ENCODE measurements around the gene PLXNA4.

PLXNA4 gene

DNA sequence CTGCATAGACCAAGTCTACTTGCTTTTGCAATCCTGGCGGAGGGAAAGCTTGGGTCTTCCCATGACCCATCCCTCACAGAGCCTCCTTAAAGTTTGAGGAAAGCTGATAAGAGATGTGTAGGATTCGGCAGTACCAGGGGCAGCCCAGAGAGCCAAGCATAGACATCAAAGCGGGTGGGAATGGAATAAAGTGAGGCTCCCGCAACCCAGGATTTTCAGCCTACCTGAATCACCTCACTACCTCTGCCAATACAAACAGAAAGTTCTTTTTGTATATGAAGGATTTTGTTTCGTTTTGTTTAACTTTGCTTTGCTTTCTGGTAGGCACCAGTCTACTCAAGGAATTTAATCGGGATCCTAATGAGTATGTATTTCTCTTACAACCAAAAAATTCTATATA, 451.7 kb downstream of the PLXNA4 start:
- no peak for DNase-seq

DNA sequence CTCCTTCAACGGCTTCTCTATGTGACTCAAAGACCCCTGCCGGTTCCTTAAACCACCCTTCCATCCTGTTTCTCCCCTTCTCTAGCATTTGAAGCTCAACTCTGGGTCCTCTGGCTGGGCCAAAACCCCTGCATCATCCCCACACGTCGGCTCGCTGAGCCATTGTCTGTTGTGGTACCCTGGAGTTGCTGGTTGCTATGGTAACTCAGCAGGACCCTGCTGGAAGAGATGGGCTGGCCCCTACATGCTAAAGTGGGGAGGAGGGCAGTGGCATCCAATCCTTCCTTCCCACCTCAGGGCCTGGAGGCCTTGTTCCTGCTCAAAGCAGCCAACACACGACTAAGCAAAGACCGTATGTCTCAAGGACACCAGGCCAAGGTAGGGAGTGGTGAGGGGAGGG, 452.5 kb downstream of the PLXNA4 start:
- no peak for DNase-seq

DNA sequence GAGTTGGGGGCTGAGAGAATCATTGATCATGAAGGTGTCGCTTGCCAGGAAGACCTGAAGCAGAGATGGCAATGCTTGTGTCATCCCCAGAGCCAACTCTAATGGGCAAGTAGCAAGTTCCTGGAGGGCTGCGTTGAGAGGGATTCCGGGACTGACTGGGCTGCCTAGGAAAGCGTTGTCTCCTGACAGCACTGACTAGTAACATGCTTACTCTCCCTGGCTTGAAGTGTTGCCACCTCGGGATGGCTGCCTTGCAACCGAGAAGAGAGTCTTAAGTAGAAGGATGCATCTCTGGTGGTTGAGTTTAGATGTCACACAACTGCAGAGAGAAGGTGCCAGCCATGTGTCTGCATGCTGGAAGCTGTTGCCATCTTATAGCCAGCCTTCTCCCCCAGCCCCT, 453.4 kb downstream of the PLXNA4 start:
- DNase-seq, result no peak

DNA sequence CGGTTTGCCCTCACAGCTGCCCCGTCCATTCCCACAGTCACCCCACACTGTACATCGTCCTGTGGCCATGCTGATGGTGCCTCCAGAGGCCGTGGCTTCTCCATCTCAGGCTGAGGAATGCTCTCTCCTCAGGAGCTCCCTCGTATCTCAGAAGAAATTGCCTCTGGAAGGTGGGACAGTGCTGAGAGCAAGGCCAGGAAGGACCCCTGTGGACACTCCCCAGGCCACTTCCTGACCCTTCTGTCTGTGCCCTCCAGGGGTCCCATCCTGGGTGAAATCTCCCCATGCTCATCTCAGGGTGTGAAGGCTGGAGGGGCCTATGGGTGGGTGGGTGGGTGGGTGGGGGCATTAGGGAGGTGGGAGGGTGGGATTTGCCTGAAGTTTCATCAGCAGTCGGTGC, 454.3 kb downstream of the PLXNA4 start:
- no peak for DNase-seq

DNA sequence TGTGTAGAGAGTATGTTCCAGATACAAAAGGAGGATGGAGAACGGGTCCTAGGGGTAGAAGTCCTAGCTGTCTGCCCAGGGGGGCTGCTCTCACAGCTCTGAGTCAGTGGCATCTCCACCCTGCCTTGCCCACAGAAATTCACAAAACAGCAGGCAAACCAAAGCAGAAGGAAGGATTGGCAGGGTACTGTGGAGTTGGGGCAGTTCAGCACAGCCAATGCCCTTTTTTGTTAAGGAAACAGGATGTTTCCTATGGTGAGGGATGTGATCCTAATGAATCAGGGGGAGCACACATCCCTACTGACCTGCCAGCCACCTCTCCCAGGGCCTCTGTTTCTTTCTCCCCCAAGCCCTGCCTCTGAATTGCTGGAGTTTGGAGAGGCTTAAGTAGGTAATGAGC, 457.6 kb downstream of the PLXNA4 start:
- DNase-seq, result no peak

DNA sequence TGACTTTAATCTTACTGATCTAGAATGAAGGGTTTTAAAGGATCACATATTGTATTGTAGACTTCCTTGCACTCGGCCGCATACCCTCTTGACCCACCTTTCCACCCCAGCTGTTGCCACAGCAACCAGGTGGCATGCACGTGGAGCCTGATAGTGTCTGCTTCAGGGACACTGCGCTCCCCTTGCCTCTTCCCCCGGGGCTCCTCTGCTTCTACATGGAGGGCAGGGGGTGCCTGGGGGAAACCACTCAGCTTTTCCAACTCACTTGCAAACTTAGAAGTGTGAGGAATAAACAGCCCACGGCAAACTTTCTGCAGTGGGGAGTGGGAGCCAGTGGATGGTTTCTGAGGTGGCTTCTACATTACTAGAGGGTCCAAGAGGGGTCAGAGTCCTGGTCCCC, 458.6 kb downstream of the PLXNA4 start:
- DNase-seq, result no peak

DNA sequence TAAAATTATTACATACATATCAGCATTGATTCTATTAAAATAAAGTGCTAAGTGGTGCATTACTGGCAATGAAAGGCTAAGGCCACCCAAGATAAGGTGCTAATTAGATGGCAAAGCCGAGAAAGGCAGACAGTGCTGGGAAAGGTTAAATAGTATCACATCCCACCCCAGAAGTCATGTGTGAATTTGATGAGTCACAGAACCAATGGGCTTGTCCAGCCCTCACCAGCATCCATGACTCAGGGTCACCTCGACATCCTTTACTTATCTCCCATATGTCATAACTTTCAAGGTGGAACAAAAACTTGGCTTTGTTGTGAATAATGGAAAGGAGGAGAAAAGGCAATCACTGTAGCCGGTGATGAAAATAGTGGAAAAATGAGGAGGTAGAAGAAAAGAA, 459.1 kb downstream of the PLXNA4 start:
- DNase-seq, result no peak

DNA sequence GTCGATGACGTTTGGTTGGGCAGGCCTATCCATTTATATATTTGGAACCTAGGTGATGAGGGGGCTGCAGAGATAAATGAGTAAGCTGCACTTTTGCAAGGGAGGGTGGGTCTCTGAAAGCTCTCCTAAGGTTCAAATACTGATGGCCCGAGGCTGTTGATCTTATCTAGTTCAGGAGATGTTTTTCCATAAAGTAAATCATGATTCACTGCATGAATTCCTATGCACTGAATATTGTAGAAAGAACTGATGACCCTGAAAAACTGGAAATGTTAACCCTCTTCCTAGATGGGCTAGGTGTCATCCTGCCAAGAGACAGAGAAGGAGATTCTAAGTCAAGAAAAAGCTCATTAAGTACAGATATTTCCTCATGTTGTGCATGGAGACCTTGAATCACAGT, 459.9 kb downstream of the PLXNA4 start:
- no peak for DNase-seq

DNA sequence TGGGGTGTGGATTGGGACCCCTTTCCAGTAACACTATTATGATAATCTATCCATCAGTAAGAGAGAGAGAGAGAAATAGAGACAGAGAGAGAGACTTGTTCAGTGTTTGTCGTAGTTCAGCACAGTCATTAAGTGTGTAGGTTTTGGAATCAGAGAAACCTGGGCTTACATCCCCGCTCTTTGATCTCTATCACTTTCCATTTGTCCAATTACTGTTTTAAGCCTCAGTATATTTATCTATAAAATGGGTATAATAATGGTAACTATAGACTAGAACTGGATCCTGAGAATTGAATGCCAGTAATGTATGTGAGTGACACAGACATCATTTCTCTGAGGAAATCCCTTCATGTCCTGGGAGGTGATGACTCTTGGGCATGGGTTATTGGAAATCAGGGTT, 460.5 kb downstream of the PLXNA4 start:
- no peak for DNase-seq

DNA sequence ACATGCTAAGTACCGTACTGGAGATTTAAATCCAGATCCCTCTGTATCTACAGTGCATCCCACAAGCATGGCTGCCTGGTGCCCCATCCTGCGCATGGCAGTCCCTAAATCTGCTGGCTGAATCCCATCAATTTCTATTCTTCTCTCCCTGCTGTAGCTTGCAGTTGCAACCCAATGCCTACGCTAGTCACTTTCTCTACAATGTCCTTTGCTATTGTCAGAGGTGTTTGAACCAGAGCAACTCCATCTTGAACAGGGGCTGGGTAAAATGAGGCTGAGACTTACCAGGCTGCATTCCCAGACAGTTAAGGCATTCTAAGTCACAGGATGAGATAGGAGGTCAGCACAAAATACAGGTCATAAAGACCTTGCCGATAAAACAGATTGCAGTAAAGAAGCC, 461.2 kb downstream of the PLXNA4 start:
- DNase-seq, result no peak

DNA sequence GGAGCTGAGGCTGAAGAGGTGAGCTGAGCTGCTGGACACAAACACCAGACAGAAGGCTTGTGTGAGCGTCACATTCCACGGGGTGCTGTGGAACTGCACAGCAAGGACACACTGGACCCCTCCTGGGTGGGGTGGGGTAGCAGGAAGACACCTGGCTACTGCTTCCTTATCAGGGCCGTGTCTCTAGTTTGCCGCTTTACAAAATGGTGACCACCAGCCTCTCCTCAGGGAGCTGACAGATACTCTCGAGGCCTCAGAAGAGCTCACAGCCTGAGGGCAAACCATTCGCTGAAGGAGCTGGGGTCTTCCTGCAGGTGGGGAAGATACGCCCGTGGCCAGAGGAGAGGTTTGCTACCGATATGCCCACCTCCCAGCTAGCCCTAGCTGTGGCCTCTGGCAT, 461.9 kb downstream of the PLXNA4 start:
- DNase-seq, result no peak

DNA sequence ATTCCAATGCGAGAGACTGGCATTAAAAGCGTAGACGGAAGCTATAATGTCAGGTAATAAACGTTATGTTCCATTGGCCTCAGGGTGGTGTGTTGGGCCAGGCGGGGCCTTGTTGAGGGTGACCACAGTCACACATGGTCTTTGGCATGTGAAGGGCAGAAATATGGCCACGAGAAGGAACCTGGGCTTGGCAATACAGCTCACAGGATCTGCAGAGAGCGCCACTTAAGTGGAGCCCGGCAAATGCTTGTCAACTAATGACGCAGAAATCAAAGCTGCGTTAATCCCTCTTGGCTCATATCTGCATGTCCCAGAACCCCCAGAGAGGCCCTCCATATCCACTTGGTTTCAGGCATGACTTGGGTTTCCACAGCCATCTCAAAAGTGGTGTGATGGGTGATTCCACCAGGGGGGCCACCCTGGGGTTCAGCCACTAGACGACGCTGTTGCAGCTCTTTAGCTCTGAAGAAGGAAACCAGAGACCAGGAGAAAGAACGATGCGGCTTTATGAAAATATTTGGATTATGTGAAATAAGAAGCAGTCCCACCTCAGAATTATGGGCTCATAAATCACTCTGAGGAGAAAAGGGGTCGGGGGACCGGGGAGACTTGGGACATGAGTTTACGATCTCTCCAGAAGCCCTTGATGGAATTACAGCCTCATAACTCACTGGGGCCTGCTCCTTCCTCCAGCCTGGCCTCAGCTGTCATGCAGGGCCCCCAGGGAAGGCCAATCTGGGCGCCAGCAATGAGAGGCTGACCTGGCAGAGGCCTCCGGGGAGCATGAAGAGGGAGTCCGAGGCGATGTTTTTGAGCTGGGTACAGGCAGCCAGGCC, 462.5 kb downstream of the PLXNA4 start:
- no peak for DNase-seq

DNA sequence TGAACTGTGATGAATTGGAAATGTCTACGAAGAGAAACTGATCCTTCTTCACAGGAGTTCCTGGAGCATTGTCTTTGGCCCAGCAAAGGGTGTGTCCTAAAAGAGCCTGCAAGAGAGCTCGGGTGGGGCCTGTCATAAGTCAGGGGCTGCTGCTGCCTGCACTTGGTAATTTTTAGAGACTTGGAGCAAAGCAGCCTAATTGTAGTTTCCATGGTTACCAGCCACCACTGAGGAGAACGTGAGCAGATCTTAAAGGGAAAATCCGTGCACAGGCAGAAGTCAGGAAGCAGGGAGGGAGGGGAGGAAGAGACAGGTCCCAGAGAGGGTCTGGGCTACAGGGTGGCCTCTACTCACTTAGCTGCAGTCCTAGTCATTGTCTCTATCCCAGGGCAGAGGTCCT, 463.6 kb downstream of the PLXNA4 start:
- no peak for DNase-seq

DNA sequence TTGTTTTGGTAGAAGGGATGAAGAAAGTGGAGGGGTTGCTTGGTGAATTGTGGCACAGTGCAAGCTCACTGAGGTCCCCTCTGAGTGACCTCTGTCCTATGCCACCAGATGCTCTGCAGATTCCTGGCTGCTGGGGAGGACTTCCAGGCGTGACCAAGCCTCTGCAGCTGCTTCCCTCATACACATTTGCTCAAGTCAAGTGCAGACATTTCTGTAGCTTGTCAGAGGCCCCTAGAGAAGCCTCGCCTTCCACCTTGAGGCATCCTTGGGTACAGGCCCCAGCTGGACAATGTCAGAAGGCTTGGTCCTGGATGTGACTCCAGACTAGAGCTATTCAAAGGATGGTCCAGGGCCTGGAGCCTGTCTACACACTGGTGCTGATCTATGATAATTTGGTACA, 464.2 kb downstream of the PLXNA4 start:
- DNase-seq, result no peak

DNA sequence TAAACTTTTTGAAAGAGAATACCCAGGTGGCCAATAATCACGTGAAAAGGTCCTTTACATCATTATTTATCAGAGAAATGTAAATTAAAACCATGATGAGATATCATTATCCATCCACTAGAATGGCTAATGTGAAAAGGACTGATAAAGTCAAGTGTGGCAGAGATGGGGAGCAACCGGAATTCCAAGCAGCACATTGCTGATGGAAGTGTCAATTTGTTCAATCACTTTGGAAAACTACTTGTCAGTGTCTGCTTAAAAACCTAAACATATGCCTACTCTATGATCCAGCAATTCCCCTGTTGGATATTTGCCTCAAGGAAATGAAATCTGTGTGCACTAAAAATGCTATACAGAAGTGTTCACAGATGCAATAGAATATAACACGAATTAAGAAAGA, 465.6 kb downstream of the PLXNA4 start:
- no peak for DNase-seq

DNA sequence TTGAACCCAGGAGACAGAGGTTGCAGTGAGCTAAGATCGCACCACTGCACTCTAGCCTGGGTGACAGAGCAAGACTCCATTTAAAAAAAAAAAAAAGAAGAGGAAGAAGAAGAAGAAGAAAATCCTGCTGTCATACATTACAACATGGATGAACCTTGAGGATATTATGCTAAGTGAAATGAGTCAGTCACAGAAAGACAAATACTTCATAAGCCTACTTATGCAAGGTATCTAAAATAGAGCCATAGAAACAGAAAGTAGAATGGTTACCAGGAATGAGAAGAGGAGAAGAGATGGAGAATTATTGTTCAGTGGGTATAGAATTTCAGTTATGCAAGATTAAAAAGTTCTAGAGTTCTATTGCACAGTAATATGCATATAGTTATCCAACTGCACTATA, 466.5 kb downstream of the PLXNA4 start:
- DNase-seq, result no peak

DNA sequence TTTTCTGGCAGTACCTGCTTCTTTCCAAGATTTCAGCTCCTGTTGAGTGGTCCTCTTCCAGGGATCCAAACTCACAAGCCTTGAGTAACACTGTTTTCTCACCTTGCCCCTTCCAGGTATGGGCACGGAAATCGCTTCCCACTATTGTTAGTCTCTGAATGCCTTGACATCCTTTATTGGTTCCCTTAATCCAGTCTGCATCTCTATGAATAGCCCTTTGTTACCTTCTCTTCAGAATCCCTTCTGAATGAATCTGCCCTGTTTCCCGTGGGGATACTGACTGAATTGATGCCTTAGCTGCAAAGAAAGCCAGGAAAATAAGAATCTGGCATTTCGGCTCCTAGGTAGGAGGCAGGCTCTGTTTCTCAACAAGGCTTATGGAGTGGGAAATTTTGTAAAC, 467.7 kb downstream of the PLXNA4 start:
- DNase-seq, result no peak

DNA sequence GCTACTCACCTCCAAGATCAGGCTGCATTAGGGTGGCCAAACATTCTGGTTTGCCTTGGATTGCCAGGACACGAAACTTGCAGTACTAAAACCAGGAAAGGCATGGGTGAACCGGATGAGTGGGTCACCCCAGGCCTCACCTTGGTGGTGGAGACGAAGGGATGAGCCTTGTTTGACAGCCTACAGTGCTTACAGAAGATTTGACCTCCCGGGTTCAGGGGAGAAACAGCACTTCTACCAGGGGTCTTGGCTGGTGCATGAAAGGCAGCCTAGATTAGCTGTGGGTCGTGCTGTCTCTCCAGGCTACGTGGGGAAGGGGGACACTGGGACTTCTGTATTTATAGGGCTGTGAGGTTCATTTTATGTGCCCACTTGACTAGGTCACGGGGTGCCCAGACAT, 469.8 kb downstream of the PLXNA4 start:
- no peak for DNase-seq

DNA sequence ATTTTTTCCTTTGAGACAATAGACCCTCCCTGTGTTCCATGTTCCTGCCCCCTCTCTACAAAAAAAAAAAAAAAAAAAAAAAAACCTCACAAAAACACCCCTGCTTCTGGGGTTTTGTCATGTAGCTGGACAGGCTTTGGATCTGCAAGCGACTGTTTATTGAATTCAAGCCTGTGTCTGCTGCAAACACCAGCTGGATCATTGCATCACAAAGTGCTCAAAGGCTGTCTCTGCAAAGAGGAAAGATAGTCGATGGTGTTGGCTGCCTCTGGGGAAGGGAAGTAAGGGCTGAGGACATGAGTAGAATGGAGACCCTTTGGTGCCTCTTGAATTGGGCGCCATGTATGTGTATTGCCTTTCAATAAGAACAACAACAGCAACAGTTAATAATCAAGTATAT, 471.2 kb downstream of the PLXNA4 start:
- DNase-seq, result no peak

DNA sequence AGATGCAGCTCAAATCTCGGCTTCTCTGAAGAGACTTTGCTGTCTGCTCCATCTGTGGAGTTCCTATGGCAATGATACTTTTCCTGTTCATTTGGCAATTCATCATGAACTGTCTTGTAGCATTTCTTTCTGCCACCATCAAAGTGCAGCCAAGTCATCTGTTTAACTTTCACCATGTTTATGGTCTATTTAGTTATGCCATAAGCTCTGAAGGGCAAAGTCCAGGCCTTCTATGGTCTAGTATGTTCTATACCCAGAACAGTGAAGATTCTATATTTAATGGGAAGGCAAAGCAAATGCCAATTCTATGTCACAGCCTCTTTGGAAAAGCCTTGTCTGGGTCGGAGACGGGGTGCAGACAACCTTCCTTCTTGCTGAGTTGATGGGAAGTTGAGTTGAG, 472.6 kb downstream of the PLXNA4 start:
- no peak for DNase-seq

DNA sequence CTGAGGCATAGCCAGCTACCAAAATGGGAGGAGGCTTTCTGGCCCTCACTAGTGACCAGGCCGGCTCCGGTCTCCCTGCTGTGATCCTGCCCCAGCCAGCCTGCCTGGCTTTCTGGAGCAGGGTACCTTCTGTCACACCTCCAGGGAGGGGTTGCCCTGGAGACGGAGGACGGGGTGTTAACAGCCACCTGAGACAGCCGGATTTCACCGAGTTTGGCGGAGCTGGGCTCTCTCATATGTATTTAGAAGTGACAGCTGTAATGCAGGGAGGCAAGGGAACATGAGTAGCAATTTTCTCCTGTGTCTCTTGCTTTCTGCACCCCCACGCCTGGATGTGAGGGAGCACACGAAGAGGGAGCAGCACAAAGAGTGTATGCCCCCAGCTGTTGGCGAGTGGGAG, 473.3 kb downstream of the PLXNA4 start:
- DNase-seq, result no peak

DNA sequence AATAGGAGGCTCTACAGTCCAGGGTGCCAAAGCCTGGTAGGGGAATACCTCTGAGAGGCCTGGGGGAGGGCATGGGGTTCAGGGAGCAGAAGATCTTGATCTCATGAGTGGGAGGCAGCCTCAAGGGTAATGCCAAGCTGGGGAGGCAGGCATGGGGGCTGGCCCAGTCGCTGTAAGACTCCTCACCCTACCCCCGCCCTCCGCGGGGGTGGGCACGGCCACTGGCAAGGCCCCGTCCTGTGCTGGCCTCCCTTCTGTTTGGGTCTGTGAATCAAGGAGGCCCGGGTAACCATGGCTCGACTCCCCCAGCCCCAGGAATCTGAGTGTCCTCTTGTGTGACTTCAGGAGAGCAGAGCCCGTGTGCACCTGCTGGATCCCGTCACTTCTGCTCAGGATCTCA, 473.9 kb downstream of the PLXNA4 start:
- DNase-seq, result no peak

DNA sequence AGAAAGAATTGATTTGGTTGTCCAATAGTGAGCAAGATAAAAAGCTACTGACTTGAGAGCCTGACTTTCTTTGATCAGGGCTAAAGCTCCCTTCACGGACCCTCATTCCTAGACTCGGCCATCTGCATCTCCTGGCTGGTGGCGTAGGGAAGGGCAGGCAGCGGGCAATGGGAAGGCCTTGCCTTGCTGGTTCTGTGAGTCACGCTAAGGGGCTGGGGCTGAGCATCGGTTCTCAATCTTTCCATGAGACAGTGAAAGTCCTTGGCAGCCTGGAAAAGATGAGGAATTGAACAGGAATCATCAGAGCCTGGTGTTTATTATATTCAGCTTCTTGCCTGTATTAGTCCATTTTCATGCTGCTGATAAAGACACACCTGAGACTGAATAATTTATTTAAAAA, 475.3 kb downstream of the PLXNA4 start:
- DNase-seq, result no peak

DNA sequence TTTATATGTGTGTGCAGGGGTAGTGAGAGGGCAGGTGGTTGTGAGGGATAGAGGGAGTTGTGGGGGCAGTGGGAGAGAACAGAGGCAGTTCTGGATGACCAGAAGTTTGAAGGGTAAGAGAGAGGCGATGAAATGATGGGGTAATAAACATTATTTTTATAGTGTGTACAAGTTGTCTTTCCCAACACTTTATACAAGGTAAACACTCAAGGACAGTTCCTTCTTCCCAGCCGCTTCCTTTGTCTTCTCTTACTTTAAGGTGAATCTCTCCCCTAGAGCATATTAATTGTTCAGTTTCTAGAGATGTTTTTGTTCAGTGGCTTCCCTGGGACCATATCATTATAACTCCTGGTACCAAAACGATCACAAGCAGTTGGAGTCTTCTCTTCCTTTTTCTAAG, 475.8 kb downstream of the PLXNA4 start:
- no peak for DNase-seq

DNA sequence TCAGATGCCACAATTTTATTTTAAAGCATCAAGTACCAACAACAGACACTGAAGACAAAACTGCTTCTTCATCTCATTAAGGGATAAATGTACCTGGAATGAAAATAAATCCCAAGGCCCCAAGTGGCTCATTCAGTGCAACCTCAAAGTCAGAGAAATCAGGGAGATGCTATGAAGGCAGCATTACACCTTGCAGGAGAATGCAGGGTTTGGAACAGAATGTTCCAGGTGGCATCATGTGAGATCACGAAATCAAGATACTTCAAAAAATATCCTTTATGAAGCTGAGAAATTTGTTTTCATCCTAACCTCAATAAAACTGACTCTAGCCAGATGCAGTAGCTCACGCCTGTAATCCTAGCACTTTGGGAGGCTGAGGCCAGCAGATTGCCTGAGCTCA, 477.1 kb downstream of the PLXNA4 start:
- DNase-seq, result no peak

DNA sequence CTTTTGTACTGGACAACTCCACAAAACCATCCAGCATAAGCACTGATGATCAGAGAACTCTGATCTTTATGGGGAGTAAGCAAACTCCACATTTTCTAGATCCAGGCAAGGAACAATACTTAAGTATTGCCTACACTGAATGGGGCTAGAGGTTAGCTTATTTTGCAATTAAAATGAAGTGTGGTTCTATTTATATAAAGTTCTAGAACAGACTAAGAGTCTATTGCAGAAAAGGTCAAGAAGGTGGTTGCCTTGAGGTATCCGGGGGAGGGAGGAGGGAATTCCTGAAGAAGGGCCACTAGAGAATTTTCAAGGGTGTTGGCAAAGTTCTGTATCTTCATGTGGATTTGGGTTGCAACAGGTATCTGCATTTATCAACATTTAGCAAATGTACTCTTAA, 477.9 kb downstream of the PLXNA4 start:
- no peak for DNase-seq

All from activated T-cell treated with anti-CD3 and anti-CD28 coated beads for 4 hours (primary cell).